PC-9 (cell line): ENCODE results near the gene SGK1. TPM values are rescaled to one million over a fixed set of nuclear protein-coding genes. Genes with fewer than 3 reads are reported as not detected.

ENCODE experiments used
- BruUV-seq: library from RNA; stranded (reverse); fragments of 400-500 nt; replicated peaks from 2 replicates; lab custom pipeline; 2021; lab: Mats Ljungman, UMichigan
- CTCF ChIA-PET: fragments of 300-600 bp; sonication (Branson Sonifier 250); formaldehyde crosslinking; loops from one replicate; lab custom pipeline; 2022; ENCODE audit warnings: antibody characterized with exemption; lab: Charles Lee
- POLR2A ChIA-PET: fragments of 300-600 bp; sonication (Branson Sonifier 250); formaldehyde crosslinking; loops from one replicate; lab custom pipeline; 2022; ENCODE audit warnings: antibody characterized with exemption; ENCODE audit not compliant: unreplicated experiment; lab: Charles Lee
- DNase-seq, 2 experiments: peaks; one replicate each; pipeline versions ENCODE4 v3.0.0 to v3.0.0-alpha.2; 2015 to 2022; ENCODE audit warnings: mixed read lengths in 1 of 2
- H2AFZ ChIP-seq: fragments of 200-600 bp; sonication (generic); 2 replicates; pipeline ENCODE4 v1.8.1; 2017; ENCODE audit warnings: antibody characterized with exemption
- H3F3A ChIP-seq: fragments of 200-600 bp; sonication (generic); 2 replicates; pipeline ENCODE4 v1.8.1; 2017; ENCODE audit warnings: antibody characterized with exemption, mild to moderate bottlenecking, low read depth; ENCODE audit not compliant: insufficient read depth
- H3K27ac ChIP-seq: fragments of 200-600 bp; sonication (generic); 2 replicates; pipeline ENCODE4 v1.6.1; 2016; ENCODE audit warnings: mixed run types
- H3K27me3 ChIP-seq: fragments of 200-600 bp; sonication (generic); 2 replicates; pipeline ENCODE4 v1.6.1; 2016; ENCODE audit warnings: low read depth, mixed run types; ENCODE audit not compliant: insufficient read depth
- H3K36me3 ChIP-seq: fragments of 200-600 bp; sonication (generic); 2 replicates; pipeline ENCODE4 v1.6.1; 2016; ENCODE audit warnings: low read depth, mixed run types
- H3K4me1 ChIP-seq: fragments of 200-600 bp; sonication (generic); replicated peaks from 2 replicates; pipeline ENCODE4 v1.6.1; 2016; ENCODE audit warnings: mixed run types; ENCODE audit not compliant: insufficient read depth
- H3K4me2 ChIP-seq: fragments of 200-600 bp; sonication (generic); 2 replicates; pipeline ENCODE4 v1.6.1; 2017; ENCODE audit warnings: mixed run types
- H3K4me3 ChIP-seq: fragments of 200-600 bp; sonication (generic); 2 replicates; pipeline ENCODE4 v1.6.1; 2016; ENCODE audit warnings: mixed run types
- H3K79me2 ChIP-seq: fragments of 200-600 bp; sonication (generic); 2 replicates; pipeline ENCODE4 v1.6.1; 2017; ENCODE audit warnings: low read depth, mixed run types
- H3K9me2 ChIP-seq: fragments of 200-600 bp; sonication (generic); 2 replicates; pipeline ENCODE4 v1.8.1; 2017; ENCODE audit warnings: mild to moderate bottlenecking; ENCODE audit not compliant: insufficient read depth
- H3K9me3 ChIP-seq: fragments of 200-600 bp; sonication (generic); 2 replicates; pipeline ENCODE4 v1.8.1; 2016; ENCODE audit warnings: low read depth; ENCODE audit not compliant: insufficient read depth
- H4K20me1 ChIP-seq: fragments of 200-600 bp; sonication (generic); 2 replicates; pipeline ENCODE4 v1.8.1; 2017; ENCODE audit not compliant: insufficient read depth
- EZH2 ChIP-seq: fragments of 200-600 bp; sonication (generic); IDR thresholded peaks from 2 replicates; pipeline ENCODE4 v1.8.0; 2017; ENCODE audit warnings: antibody characterized with exemption, low read depth
- intact Hi-C: fragments of 100-400 bp; cut with micrococcal nuclease; formaldehyde crosslinking; loops from one replicate; pipeline ENCODE4 v1.10.0; 2022; ENCODE audit not compliant: unreplicated experiment
- total RNA-seq: library from RNA; stranded (reverse); gene quantifications from 2 replicates; pipeline ENCODE4 v1.2.3, GENCODE V29; 2021
- TF ChIP-seq, protein P1 (sequence below): fragments of 200-600 bp; sonication (generic); conservative IDR thresholded peaks from 2 replicates; pipeline ENCODE4 v1.6.1; 2017; ENCODE audit warnings: mixed run types, antibody characterized with exemption, mild to moderate bottlenecking, moderate library complexity

The SGK1 gene
- total RNA-seq, 1 experiment from 2014 or later, result 11.3 TPM

DNA sequence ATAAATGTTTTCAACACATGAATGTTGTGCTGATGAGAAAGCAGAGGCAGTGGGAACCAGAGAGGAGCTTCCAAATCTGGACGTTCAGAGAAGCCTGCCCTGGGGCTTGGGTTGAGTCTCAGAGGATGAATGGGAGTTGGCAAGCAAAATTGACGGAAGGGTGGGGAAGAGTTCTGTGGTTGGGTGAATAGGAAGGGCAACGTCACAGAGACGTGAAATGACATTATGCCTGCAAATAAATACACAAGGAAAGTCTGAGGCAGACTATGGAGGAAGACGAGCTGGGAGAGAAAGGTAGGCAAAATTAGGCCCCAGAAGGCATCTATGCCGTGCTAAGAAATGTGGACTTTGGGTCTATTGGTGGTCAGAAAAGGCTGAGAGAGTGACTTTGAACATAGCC is 25.2 kb upstream of the SGK1 start:
- no peaks in the 10 kb centered on the region for H4K20me1 ChIP-seq
- H3K27me3 ChIP-seq, result no peaks in the 10 kb centered on the region
- ChIA-PET POLR2A (no interaction called here), CTCF (no interaction called here)
- H3K9me2 ChIP-seq, result no peaks in the 10 kb centered on the region
- DNase-seq, result no peak
- H3K4me2 ChIP-seq, result no peak overlapping the region
- H3K9me3 ChIP-seq, result no peaks in the 10 kb centered on the region
- intact Hi-C loops, result no loop called here
- no peaks in the 10 kb centered on the region for H3F3A ChIP-seq
- no peaks in the 10 kb centered on the region for H3K79me2 ChIP-seq
- no peaks in the 10 kb centered on the region for H3K36me3 ChIP-seq
- H3K4me3 ChIP-seq, result no peak overlapping the region
- H2AFZ ChIP-seq, result no peak overlapping the region
- no peaks in the 10 kb centered on the region for H3K4me1 ChIP-seq
- no TSS peak for BruUV-seq
- TF ChIP-seq EZH2, result no peak
- TF ChIP-seq, protein P1, sequence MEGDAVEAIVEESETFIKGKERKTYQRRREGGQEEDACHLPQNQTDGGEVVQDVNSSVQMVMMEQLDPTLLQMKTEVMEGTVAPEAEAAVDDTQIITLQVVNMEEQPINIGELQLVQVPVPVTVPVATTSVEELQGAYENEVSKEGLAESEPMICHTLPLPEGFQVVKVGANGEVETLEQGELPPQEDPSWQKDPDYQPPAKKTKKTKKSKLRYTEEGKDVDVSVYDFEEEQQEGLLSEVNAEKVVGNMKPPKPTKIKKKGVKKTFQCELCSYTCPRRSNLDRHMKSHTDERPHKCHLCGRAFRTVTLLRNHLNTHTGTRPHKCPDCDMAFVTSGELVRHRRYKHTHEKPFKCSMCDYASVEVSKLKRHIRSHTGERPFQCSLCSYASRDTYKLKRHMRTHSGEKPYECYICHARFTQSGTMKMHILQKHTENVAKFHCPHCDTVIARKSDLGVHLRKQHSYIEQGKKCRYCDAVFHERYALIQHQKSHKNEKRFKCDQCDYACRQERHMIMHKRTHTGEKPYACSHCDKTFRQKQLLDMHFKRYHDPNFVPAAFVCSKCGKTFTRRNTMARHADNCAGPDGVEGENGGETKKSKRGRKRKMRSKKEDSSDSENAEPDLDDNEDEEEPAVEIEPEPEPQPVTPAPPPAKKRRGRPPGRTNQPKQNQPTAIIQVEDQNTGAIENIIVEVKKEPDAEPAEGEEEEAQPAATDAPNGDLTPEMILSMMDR, result no peak
- H3K27ac ChIP-seq, result no peak overlapping the region

DNA sequence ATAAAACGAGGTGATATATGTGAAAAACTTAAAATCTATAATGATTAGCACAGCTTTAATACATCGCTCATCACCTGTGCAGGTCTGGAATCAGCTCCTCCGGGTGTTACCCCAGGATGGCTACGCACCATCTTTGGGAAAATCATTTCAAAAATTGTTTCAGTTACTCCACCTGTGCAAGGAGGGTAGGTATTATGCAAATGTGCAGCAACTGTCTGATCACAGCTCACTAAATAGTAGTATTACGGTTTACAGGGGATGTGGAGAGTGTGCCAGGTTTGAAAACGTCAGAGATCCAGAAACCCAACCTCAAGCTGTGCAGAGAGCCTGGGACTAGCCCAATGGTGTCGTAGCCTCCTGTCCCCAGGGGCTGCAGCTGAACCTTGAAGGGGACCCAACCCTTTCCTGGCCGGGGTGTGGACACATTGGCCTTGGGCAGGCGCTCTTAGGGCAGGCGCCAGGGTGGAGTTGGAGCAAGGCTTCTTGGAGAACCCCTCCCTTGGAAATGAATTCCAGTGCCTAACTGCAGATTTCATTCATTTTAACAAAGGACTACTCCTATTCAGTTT is 24.2 kb upstream of the SGK1 start:
- CTCF ChIA-PET, result no interaction called here

DNA sequence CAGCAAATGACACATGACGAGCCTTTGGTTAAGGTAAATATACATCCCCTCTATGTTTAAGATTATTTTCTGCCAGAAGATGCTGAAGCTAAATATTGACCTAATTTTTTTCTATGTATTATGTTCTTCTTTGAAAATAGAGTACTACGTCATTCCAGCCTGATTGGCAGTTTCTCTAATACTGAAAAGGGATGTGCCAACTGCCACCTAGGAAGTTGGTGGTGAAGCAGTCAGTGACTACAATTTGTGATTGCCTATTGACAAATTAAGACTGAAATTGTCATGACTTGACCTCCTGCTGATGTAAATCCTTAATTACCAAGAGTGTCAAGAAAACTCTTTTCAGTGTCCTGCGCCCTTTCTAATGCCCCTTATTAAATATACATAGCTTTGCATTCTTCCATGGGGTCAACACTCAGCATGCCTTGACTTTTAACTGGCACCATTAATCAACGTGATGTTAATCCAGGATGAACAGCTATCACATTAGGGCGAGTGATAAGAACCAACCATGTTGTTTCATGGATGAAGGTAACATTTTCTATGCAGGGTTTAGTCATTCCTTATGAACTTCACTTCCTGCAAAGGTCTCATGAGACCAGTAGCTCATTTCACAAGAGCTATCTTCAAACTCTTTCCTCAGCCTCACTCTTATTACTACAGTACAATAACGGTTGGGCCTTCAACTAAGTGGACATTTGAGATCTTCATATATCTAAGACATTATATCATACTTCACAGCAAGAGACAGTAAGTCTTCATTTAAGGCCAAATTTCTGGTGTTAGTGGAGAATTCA is 22.5 kb upstream of the SGK1 start:
- ChIA-PET CTCF (no interaction called here), POLR2A (no interaction called here)

More for the DNA sequence above, 24.2 kb upstream of the SGK1 start:
- Histone ChIP-seq H3K9me2 (no peaks in the 10 kb centered on the region), H3K36me3 (no peaks in the 10 kb centered on the region), H3K27me3 (no peaks in the 10 kb centered on the region), H3K27ac (no peak overlapping the region), H3K4me1 (no peaks in the 10 kb centered on the region), H3K4me3 (no peak overlapping the region), H3K9me3 (no peaks in the 10 kb centered on the region), H3F3A (no peaks in the 10 kb centered on the region), H3K79me2 (no peaks in the 10 kb centered on the region), H2AFZ (no peak overlapping the region), H3K4me2 (no peak overlapping the region), H4K20me1 (no peaks in the 10 kb centered on the region)
- POLR2A ChIA-PET, result no interaction called here
- TF ChIP-seq EZH2, result no peak
- TF ChIP-seq, protein P1, result no peak
- no TSS peak for BruUV-seq
- no peak for DNase-seq
- intact Hi-C loops, result no loop called here

More for the DNA sequence above, 22.5 kb upstream of the SGK1 start:
- BruUV-seq, result no TSS peak
- no peak overlapping the region for H2AFZ ChIP-seq
- no peak overlapping the region for H3K27ac ChIP-seq
- no peak overlapping the region for H3K4me2 ChIP-seq
- no peaks in the 10 kb centered on the region for H3K79me2 ChIP-seq
- intact Hi-C loops, result no loop called here
- no peak overlapping the region for H3K4me3 ChIP-seq
- no peaks in the 10 kb centered on the region for H3K36me3 ChIP-seq
- no peaks in the 10 kb centered on the region for H3K9me3 ChIP-seq
- H4K20me1 ChIP-seq, result no peaks in the 10 kb centered on the region
- no peaks in the 10 kb centered on the region for H3F3A ChIP-seq
- TF ChIP-seq, protein P1, result no peak
- TF ChIP-seq EZH2, result no peak
- H3K9me2 ChIP-seq, result no peaks in the 10 kb centered on the region
- no peak for DNase-seq
- H3K27me3 ChIP-seq, result no peaks in the 10 kb centered on the region
- no peaks in the 10 kb centered on the region for H3K4me1 ChIP-seq
